ENCODE results near the gene NACA. TPM values are rescaled to one million over a fixed set of nuclear protein-coding genes. Genes with fewer than 3 reads are reported as not detected.

NACA gene
- total RNA-seq, 4 donors from 2014 or later = 968 to 1,190 (median 1,074) TPM

DNA sequence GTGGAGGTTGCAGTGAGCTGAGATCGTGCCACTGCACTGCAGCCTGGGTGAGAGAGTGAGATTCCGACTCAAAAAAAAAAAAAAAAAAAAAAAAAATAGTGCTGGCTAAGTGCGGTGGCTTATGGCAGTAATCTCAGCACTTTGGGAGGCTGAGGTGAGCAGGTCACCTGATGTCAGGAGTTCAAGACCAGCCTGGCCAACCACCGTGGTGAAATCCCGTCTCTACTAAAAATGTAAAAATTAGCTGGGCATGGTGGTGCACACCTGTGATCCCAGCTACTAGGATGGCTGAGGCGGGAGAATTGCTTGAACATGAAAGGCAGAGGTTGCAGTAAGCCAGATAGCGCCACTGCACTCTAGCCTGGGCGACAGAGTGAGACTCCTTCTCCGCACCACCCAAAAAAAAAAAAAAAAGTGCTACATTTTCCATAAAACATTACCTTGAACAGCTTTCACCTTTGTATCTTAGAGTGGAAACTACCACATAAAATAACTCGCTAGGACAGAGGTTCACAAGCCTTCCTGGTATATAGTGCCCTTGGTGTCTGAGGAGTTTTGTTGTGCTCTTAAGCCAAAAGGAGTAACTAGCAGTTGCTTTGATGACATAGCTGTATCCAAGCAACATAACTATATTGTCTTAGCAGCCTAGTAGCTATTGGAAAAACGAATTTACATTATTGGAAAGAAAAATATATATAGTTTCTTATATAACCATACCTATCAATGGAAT, 48.1 kb downstream of the NACA start:
- ATAC-seq (ENCODE audit: low FRiP score) (no peak), DNase-seq (ENCODE audit: low spot score) (no peak)
- TF ChIP-seq, protein P1, sequence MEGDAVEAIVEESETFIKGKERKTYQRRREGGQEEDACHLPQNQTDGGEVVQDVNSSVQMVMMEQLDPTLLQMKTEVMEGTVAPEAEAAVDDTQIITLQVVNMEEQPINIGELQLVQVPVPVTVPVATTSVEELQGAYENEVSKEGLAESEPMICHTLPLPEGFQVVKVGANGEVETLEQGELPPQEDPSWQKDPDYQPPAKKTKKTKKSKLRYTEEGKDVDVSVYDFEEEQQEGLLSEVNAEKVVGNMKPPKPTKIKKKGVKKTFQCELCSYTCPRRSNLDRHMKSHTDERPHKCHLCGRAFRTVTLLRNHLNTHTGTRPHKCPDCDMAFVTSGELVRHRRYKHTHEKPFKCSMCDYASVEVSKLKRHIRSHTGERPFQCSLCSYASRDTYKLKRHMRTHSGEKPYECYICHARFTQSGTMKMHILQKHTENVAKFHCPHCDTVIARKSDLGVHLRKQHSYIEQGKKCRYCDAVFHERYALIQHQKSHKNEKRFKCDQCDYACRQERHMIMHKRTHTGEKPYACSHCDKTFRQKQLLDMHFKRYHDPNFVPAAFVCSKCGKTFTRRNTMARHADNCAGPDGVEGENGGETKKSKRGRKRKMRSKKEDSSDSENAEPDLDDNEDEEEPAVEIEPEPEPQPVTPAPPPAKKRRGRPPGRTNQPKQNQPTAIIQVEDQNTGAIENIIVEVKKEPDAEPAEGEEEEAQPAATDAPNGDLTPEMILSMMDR (IDR thresholded peaks at IDR 0.05) = no peak

DNA sequence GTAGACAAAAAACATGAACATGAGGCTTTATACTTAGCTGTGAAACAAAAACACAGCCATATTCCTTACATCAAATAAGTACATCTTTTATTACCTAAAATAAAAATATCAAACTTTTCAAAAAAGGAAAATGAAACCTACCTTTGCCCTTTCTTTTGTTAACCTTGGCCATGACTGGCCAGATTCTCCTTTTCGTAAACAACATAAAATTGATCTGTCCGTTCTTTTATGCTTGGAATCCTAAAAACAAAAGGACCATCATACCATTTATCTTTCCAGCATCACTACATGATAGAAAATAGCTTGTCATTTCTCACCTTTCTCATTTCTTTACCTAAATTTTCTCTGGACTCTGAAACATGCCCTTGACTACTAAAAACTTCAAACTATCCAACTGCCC, 53.5 kb downstream of the NACA start:
- TF ChIP-seq, protein P1 (IDR thresholded peaks at IDR 0.05) = no peak
- no peak for ATAC-seq (ENCODE audit: low FRiP score)
- DNase-seq (ENCODE audit: low spot score) = no peak

DNA sequence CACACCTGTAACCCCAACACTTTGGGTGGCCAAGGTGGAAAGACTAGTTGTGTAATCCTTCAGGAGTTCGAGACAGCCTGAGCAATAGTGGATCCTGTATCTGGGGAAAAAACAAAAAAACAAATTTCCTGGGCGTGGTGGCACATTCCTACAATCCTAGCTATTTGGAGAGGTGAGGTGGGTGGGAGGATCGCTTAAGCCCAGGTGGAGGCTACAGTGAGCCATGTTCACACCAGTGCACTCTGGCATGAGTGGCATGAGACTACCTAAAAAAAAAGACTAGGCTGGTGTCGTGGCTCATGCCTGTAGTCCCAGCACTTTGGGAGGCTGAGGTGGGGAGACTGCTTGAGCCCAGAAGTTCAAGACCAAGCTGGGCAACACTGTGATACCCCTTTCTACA, 54.3 kb downstream of the NACA start:
- TF ChIP-seq, protein P1 (IDR thresholded peaks at IDR 0.05) = no peak
- ATAC-seq (ENCODE audit: low FRiP score) (no peak), DNase-seq (ENCODE audit: low spot score) (no peak)

DNA sequence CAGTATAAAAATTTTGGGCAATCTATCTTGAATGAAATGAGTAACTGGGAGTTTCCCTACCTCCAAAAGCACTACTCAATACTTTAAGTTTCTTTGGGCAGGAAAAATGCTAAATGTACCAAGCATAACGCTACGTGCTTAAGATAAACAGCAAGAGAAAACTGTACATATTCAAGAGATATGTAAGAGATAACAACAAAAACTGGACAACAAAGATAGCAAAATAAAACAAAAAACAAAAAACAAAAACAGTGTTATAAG, 57.0 kb downstream of the NACA start:
- TF ChIP-seq, protein P1 (IDR thresholded peaks at IDR 0.05) = no peak
- ATAC-seq (ENCODE audit: low FRiP score) (no peak), DNase-seq (ENCODE audit: low spot score) (no peak)

Small RNA genes lying within 50 kb of the gene (small RNA-seq; reads per million reads assigned to genes)
- gene RN7SL809P = not detected

Other genes with a start within 250 kb of the NACA start
- gene GLS2, start 237.1 kb downstream of the NACA start, total RNA-seq = 1 to 10 TPM in 2 of 4 donors, under 1 TPM in 1, not detected in 1; 0.88 to 2.6 (median 1.7) TPM
- 10 to 100 TPM; 22.2 to 63.8 (median 30.6) TPM for gene RBMS2, start 203.5 kb downstream of the NACA start, total RNA-seq
- gene BAZ2A, start 95.0 kb downstream of the NACA start, total RNA-seq = 100 to 1,000 TPM in 1 of 4 donors, 10 to 100 TPM in 3; 43.1 to 124 (median 74.1) TPM
- 100 to 1,000 TPM; 368 to 495 (median 458) TPM for gene ATP5F1B, start 79.3 kb downstream of the NACA start, total RNA-seq
- 100 to 1,000 TPM in 1 of 4 donors, 10 to 100 TPM in 3; 80.7 to 103 (median 84.6) TPM for gene PTGES3, start 37.0 kb downstream of the NACA start, total RNA-seq
- 10 to 100 TPM in 1 of 4 donors, 1 to 10 TPM in 3; 2.8 to 10.7 (median 5.5) TPM for gene PRIM1, start 27.0 kb upstream of the NACA start, total RNA-seq
- gene HSD17B6, start 38.0 kb upstream of the NACA start, total RNA-seq = 10 to 100 TPM in 1 of 4 donors, 1 to 10 TPM in 2, not detected in 1; 3.1 to 18.7 (median 4.1) TPM
- not detected for gene SDR9C7, start 209.1 kb upstream of the NACA start, total RNA-seq
- gene RDH16, start 232.3 kb upstream of the NACA start, total RNA-seq = under 1 TPM in 3 of 4 donors, not detected in 1; 0.36 to 0.56 (median 0.47) TPM